Measurements from ENCODE around the gene CNIH1. TPM values are rescaled to one million over a fixed set of nuclear protein-coding genes. Genes with fewer than 3 reads are reported as not detected.
"Not testable (repeated sequence)": the region's sequence is repeated elsewhere in the genome, so short reads cannot be mapped to it uniquely, and the experiment has no call there.

Gene CNIH1
- total RNA-seq, 1 experiment from 2014 or later, result 155 TPM

DNA sequence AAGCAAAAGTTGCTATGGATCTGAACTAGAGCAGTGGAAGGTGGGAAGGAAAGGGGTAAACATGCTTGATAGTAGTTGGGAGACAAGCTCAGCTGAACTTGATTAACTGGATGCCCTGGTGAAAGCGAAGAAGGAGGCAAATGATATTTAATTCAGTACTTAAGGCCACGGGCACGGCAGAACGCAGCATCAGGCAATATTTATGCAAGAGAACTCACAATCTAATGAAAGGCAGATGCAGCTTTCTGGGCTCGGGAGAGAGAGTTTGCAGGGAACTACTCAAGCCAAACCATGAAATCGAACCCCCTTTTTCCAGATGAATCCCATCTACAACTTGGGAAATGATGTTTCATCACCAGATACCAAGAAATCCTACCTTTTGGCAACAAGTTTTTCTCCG, 3.5 kb upstream of the CNIH1 start:
- no peak for DNase-seq (ENCODE audit: low read depth, low spot score)
- in situ Hi-C loops (cut with HindIII; ENCODE audit: low pct_unique_long_range_greater_than_20kb, low sequenced_read_pairs), result no loop called here

DNA sequence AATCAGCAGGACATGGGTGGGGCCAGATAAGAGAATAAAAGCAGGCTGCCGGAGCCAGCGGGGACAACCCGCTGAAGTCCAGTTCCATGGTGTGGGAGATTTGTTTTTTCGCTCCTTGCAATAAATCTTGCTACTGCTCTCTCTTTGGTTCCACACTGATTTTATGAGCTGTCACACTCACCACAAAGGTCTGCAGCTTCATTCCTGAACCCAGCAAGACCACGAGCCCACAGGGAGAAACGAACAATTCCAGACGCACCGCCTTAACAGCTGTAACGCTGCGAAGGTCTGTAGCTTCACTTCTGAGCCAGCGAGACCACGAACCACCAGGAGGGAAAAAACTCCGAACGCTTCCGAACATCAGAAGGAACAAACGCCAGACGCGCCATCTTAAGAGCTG, 2.8 kb upstream of the CNIH1 start:
- no peak for DNase-seq (ENCODE audit: low read depth, low spot score)
- in situ Hi-C loops (cut with HindIII; ENCODE audit: low pct_unique_long_range_greater_than_20kb, low sequenced_read_pairs), result no loop called here

DNA sequence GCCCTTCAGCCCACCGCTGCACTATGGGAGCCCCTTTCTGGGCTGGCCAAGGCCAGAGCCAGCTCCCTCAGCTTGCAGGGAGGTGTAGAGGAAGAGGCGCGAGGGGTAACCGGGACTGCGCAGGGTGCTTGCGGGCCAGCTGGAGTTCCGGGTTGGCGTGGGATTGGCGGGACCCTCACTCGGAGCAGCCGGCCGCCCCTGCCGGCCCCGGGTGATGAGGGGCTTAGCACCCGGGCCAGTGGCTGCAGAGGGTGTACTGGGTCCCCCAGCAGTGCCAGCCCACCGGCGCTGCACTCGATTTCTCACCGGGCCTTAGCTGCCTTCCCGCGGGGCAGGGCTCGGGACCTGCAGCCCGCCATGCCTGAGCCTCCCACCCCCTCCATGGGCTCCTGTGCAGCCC, 1.8 kb upstream of the CNIH1 start:
- DNase-seq (ENCODE audit: low read depth, low spot score); in situ Hi-C loops (cut with HindIII; ENCODE audit: low pct_unique_long_range_greater_than_20kb, low sequenced_read_pairs): not testable (repeated sequence)

DNA sequence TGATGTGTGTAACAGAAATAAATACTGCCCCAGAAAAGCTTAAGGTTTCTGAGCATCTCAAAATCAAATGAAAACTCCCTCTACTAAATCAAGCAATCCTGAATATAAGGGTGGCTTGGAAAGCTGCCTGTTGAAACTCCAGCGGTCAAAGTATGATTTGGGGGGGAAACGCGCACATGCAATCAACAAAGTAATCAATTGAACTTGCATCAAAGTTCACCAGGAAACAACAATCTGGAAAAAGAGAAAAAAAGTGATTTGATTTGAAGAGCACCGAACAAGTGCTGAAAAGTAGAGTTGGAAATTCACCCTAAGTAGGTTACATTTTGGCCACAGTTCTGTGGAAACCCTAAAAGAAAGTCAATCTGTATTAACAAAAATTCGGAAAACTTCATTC, 700 bp downstream of the CNIH1 start:
- in situ Hi-C loops (cut with HindIII; ENCODE audit: low pct_unique_long_range_greater_than_20kb, low sequenced_read_pairs), result no loop called here

DNA sequence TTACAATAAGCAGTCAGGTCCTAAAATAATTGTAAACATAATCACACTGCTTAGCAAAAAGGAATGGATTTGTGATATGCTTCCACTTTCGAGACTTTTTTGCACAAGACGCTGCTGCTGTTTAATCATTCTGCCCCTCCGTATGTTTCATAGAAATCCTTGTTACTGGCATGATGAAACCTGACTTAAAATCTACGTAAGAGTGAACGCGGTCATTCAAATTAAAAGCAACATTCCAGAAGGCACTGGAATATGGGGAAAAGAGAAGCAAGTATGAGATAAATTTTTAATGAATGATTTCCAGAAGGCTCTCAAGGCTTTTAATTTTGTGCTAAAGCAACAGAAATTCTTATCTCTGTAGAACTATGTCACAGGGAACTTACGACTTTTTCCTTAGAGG, 1.1 kb downstream of the CNIH1 start:
- no peak for DNase-seq (ENCODE audit: low read depth, low spot score)
- in situ Hi-C loops (cut with HindIII; ENCODE audit: low pct_unique_long_range_greater_than_20kb, low sequenced_read_pairs), result no loop called here

More for the DNA sequence above, 700 bp downstream of the CNIH1 start:
- no peak for DNase-seq (ENCODE audit: low read depth, low spot score)

DNA sequence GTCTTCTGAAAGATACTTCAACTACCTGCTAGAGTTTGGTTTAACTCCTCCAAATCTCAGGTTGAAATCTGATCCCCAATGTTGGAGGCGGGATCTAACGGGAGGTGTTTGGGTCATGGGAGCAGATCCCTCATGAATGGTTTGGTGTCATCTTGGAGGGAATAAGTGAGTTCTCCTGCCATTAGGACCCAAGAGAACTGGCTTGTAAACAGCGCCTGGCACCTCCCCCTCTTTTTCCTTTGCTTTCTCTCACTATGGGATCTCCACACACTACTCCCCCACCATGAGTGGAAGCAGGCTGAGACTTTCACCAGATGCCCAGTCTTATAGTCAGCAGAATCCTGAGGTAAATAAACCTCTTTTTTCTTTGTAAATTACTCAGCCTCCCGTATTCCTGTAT, 2.5 kb downstream of the CNIH1 start:
- in situ Hi-C loops (cut with HindIII; ENCODE audit: low pct_unique_long_range_greater_than_20kb, low sequenced_read_pairs), result no loop called here
- no peak for DNase-seq (ENCODE audit: low read depth, low spot score)

DNA sequence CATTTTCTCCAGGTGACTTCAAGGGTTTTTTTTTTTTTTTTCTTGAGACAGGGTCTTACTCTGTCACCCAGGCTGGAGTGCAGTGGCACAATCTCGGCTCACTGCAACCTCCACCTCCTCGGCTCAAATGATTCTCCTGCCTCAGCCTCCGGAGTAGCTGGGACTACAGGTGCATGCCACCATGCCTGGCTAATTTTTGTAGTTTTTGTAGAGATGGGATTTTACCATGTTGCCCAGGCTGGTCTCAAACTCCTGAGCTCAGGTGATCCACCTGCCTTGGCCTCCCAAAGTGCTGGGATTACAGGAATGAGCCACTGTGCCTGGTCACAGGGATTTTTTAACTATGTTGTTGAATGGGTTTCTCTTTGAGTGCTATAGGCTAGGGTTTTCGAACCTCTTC, 3.2 kb downstream of the CNIH1 start:
- DNase-seq (ENCODE audit: low read depth, low spot score); in situ Hi-C loops (cut with HindIII; ENCODE audit: low pct_unique_long_range_greater_than_20kb, low sequenced_read_pairs): not testable (repeated sequence)

DNA sequence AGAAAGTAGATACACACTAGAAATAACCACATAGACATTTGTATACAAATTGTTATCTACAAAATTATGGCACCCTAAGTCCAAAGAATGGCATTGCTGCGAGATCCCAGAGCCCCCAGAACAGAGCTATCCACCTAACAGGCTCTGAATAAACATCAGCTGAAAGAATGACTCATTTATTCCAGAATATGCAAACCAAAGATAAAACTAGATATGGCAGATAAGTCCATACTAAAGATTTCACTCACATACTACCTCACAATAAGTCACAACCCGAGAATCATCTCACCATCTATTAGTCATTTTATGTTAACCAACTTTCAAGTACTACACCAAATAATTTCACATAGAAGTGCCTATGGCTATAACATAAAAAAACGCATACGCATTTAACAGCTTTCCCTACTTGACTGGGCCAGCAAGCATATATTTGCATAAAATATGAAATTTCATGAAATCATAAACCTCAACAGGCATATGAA, 5.6 kb downstream of the CNIH1 start:
- no peak for DNase-seq (ENCODE audit: low read depth, low spot score)
- in situ Hi-C loops (cut with HindIII; ENCODE audit: low pct_unique_long_range_greater_than_20kb, low sequenced_read_pairs), result no loop called here

DNA sequence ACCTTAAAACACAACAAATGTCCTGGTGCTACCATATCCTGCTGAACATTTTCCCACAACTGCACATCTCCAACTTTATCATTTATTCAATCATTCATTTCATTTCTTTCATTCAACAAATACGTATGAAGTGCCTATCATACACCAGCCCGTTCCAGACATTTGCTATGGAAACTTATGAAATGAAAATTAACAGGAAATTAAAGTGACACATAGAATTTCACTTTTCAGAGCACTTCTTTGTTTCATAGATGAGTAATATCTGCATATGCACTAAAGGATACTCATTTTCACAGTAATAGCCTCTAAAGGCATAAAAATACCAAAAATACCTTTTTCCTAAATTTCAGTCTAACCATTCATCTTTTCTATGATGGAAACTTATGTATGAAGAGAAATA, 12.6 kb downstream of the CNIH1 start:
- in situ Hi-C loops (cut with HindIII; ENCODE audit: low pct_unique_long_range_greater_than_20kb, low sequenced_read_pairs), result no loop called here
- no peak for DNase-seq (ENCODE audit: low read depth, low spot score)

DNA sequence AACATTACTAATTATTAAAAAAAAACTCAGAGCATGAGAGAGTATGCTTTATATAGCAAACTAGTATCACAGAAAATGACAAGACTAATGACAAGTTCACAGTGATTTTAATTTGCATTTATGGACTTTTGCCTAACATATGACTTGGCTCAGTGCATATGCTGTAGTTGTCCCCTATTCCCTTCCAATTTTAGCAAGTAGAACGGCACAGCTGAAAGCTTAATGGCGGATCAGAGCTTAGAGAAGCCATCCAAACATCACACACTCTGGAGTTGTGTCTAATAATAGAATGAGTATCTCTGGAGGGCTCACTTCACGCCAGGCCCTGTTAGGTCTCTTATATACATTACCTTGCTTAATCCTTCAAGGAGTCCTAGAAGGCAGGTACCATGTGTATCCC, 13.3 kb downstream of the CNIH1 start:
- no peak for DNase-seq (ENCODE audit: low read depth, low spot score)
- in situ Hi-C loops (cut with HindIII; ENCODE audit: low pct_unique_long_range_greater_than_20kb, low sequenced_read_pairs), result no loop called here

DNA sequence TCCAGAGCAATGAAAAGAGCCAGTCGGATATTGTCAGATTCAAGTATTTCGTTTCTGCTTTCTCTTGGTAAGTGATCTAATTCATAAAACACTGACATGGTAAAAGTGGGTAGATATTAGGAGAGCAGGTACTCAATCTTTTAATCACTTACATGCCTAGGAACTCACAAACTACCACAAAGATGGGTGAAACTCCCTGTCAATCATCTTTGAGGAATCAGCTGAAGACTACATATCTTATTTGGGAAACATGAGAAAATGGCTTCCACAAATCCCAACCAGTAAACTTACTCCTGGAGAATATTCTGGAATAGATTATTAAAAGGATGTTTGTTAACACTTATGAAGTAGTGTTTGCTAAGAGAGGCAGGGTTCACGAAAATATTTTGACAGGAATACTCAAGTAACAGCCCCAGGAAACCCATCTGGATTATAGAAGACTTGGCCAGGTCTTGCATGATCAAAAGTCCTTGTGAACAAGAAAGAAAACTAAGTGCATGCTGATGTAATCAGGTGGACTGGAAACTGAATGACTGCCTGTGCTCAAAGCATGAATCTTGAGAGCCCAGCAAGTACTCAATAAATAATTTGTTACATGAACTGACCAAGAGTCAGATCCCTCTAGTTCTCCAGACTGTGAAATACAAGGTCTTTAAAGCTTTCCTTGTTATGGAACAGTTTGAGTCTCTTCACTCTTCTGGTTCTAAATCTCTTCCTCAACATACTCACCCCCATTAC, 15.5 kb downstream of the CNIH1 start:
- no peak for DNase-seq (ENCODE audit: low read depth, low spot score)
- in situ Hi-C loops (cut with HindIII; ENCODE audit: low pct_unique_long_range_greater_than_20kb, low sequenced_read_pairs), result no loop called here

DNA sequence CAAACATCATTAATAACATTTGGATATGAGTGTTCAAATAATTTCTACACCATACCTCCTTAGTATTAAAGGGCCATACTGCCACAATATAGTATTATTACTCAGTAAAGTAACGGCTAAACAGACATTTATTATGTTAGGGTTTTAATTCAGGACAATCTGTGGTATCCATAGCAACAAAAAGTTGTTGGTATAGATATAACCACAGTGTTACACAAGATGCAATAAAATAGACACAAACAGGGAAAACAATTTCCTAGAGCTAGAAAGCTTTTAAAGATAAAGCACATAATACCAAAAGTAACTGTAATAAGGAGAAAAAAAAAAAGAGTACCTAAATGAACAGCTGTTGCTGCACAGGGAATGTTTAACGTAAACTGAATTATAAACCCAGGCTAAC, 16.1 kb downstream of the CNIH1 start:
- no peak for DNase-seq (ENCODE audit: low read depth, low spot score)
- in situ Hi-C loops (cut with HindIII; ENCODE audit: low pct_unique_long_range_greater_than_20kb, low sequenced_read_pairs), result no loop called here

DNA sequence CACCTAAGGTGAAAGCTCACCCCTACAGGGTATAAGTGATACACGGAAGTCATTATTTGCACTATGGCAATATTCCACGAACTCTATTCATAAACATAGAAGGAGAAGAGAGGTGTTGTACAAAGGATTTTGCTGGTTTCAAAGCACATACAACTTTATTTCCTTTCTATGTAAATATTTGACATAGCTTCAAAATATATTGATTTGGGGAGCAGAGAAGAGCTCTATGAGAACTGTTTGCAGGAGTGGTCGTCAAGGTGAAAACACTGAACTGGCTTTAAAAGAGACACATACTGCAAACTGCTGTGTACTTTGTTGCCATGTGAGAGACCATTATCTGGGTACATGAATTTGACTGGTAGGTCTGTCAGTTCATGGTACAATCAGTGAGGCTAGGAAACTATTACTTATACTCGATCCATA, 16.7 kb downstream of the CNIH1 start:
- in situ Hi-C loops (cut with HindIII; ENCODE audit: low pct_unique_long_range_greater_than_20kb, low sequenced_read_pairs), result no loop called here
- DNase-seq (ENCODE audit: low read depth, low spot score), result no peak

DNA sequence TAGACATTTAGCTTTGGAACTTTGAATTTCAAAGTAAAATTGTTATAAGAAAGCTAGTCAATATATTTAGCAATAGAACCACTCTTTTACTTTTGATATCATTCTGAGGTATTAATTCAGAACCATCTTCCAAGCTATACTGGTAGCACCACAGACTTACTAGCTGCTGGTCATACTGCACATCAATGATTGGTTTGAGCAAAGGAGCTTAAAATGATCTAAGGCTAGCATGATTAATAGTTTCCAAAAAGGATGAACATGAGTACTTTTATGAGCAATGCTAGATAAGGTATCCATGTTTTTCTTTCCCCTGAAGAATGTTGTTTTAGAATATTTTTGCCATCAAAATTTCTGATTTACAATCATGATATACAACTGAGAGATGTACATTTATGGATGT, 17.2 kb downstream of the CNIH1 start:
- in situ Hi-C loops (cut with HindIII; ENCODE audit: low pct_unique_long_range_greater_than_20kb, low sequenced_read_pairs), result no loop called here
- no peak for DNase-seq (ENCODE audit: low read depth, low spot score)

DNA sequence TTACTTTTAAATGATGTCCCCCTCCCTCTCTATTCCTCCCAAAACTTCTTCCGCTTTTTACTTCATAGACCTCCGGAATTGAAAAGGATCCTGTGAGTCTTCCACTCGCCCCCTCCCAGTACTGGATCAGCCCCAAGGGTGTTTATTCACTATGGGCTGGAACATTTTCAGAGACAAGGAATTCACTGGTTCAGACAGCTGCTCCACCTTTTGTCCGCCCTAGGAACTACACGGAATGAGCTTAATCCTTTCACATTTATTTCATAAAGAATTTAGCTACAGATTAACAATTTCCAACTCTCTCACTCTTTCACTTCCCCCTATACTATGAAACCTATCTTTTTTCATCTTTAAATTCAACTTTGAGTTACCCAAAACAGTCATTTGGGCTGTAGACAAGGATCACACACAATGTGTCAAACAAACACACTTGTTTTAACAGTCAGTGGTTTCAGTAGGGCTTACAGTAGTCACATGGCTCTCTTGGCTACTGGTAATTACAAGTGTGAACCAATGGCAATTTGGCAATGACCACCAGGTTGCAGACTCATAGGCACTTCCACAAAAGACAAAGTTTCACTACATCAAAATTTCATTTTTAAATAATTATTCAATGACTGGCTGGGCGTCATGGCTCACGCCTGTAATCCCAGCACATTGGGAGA, 20.6 kb downstream of the CNIH1 start:
- in situ Hi-C loops (cut with HindIII; ENCODE audit: low pct_unique_long_range_greater_than_20kb, low sequenced_read_pairs), result no loop called here
- peak; percentile 65 for DNase-seq (ENCODE audit: low read depth, low spot score)

DNA sequence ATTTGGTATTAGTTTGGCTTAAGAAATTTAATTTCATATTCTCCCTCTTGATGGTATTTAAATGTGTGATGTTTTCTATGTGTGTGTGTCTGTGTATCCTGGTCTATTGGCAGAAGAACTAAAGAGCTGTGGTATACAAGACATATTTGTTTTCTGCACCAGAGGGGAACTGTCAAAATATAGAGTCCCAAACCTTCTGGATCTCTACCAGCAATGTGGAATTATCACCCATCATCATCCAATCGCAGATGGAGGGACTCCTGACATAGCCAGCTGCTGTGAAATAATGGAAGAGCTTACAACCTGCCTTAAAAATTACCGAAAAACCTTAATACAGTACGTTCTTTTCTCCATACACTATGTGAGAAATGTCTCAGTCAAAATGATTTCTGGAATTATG, 29.8 kb downstream of the CNIH1 start:
- DNase-seq (ENCODE audit: low read depth, low spot score), result no peak
- in situ Hi-C loops (cut with HindIII; ENCODE audit: low pct_unique_long_range_greater_than_20kb, low sequenced_read_pairs), result no loop called here

DNA sequence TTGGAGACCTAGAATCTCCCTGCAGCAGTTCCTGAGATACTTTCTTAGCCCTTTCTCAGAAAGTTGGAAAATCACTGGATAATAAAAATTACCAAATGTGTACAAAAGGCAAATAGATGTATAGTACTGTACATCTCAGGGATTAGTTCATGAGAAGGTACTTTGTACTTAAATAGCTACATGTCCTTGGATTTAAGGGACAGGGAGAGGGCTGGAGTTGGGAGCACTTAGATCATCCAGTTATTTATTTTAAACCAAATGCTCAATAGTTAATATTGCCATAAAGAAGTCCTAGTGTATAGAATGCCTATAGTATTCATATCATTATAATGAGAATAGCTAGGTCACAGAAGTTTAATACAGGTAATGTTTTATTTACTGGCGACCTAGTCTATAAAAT, 31.0 kb downstream of the CNIH1 start:
- DNase-seq (ENCODE audit: low read depth, low spot score), result no peak
- in situ Hi-C loops (cut with HindIII; ENCODE audit: low pct_unique_long_range_greater_than_20kb, low sequenced_read_pairs), result no loop called here

DNA sequence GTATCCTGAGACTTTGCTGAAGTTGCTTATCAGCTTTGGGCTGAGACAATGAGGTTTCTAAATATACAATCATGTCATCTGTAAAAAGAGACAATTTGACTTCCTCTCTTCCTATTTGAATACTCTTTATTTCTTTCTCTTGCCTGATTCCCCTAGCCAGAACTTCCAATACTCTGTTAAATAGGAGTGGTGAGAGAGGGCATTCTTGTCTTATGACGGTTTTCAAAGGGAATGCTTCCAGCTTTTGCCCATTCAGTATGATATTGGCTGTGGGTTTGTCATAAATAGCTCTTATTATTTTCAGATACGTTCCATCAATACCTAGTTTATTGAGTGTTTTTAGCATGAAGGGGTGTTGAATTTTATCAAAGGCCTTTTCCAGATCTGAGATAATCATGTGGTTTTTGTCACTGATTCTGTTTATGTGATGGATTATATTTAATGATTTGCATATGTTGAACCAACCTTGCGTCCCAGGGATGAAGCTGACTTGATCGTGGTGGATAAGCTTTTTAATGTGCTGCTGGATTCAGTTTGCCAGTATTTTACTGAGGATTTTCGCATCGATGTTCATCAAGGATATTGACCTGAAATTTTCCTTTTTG, 37.7 kb downstream of the CNIH1 start:
- in situ Hi-C loops (cut with HindIII; ENCODE audit: low pct_unique_long_range_greater_than_20kb, low sequenced_read_pairs); DNase-seq (ENCODE audit: low read depth, low spot score): not testable (repeated sequence)

DNA sequence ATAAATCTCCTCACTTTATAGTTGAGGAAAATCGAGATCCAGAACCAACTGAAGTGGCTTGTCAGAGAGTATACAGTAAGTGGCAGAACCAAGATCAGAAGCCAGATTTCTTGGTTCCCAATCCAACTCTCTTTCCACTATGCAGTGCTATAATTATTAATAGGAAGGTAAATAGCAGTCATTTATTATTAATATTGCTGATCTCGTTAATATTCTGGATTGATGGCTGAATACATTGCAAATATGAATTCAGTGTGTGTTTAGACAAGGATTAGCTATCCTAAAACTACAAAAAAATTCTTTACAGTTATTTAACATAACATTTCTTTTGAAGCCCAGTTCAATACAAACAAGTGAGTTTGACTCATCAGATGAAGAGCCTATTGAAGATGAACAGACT, 41.6 kb downstream of the CNIH1 start:
- in situ Hi-C loops (cut with HindIII; ENCODE audit: low pct_unique_long_range_greater_than_20kb, low sequenced_read_pairs), result no loop called here
- no peak for DNase-seq (ENCODE audit: low read depth, low spot score)
